Endothelial cell of umbilical vein (primary cell): ENCODE results near the gene GLP1R. TPM values are rescaled to one million over a fixed set of nuclear protein-coding genes. Genes with fewer than 3 reads are reported as not detected.
"Not testable (repeated sequence)": the region's sequence is repeated elsewhere in the genome, so short reads cannot be mapped to it uniquely, and the experiment has no call there.

Experiments used
- BruUV-seq: library from RNA; stranded (reverse); fragments of 400-500 nt; replicated peaks from 2 replicates; lab custom pipeline; 2021; lab: Mats Ljungman, UMichigan
- CTCF ChIA-PET: fragments of 300-600, 350-600 bp; sonication (Branson Sonifier 250); formaldehyde crosslinking; loops from one replicate; lab custom pipeline; 2021; ENCODE audit warnings: antibody characterized with exemption, inconsistent platforms; lab: Charles Lee
- POLR2A ChIA-PET: fragments of 300-600, 350-600 bp; sonication (Branson Sonifier 250); formaldehyde crosslinking; loops from one replicate; lab custom pipeline; 2021; ENCODE audit warnings: antibody characterized with exemption, inconsistent platforms; lab: Charles Lee
- DNase-seq: peaks from one replicate; pipeline ENCODE4 v3.0.0-alpha.2; 2011; ENCODE audit warnings: low read depth, low spot score
- FAIRE-seq: peaks from 2 replicates; lab custom pipeline; 2011; peaks lifted over from hg19 to GRCh38; lab: Jason Lieb, UNC
- H2AFZ ChIP-seq: 2 replicates; pipeline ENCODE4 v1.6.0; 2012; ENCODE audit warnings: low read depth, low read length, control low read depth, inconsistent platforms
- H3K27ac ChIP-seq: 2 replicates; pipeline ENCODE4 v1.5.1; 2011; ENCODE audit warnings: low read depth, mild to moderate bottlenecking, control low read depth, low read length, moderate library complexity; ENCODE audit not compliant: insufficient read depth
- H3K27me3 ChIP-seq, 2 experiments: 2 replicates each; pipeline versions ENCODE4 v1.6.0 to v1.6.1; 2011; ENCODE audit warnings: low read length in 2 of 2, mixed read lengths in 1 of 2; ENCODE audit not compliant: control insufficient read depth in 2 of 2, insufficient read depth in 2 of 2
- H3K36me3 ChIP-seq, 2 experiments: 2 replicates in 1 of 2; 3 replicates in 1 of 2; pipeline ENCODE4 v1.5.1; 2011; ENCODE audit warnings: low read length in 2 of 2, mild to moderate bottlenecking in 1 of 2, moderate library complexity in 1 of 2; ENCODE audit not compliant: control insufficient read depth in 2 of 2, insufficient read depth in 2 of 2; ENCODE audit errors: extremely low read depth in 1 of 2
- H3K4me1 ChIP-seq: 3 replicates; pipeline ENCODE4 v1.5.1; 2011; ENCODE audit warnings: mild to moderate bottlenecking, low read length; ENCODE audit not compliant: control insufficient read depth, insufficient read depth; ENCODE audit errors: extremely low read depth
- H3K4me2 ChIP-seq: 2 replicates; pipeline ENCODE4 v1.6.1; 2011; ENCODE audit warnings: low read length, control low read depth, mixed read lengths; ENCODE audit not compliant: insufficient read depth
- H3K4me3 ChIP-seq, 3 experiments: fragments of 200-600 bp in 1 of 3; sonication (generic), shearing (Covaris generic) in 1 of 3; replicated peaks in 1 of 3; 2 replicates each; pipeline ENCODE4 v1.5.1; 2011 to 2016; ENCODE audit warnings: control low read depth in 3 of 3, low read length in 3 of 3, mild to moderate bottlenecking in 2 of 3, inconsistent platforms in 1 of 3, low read depth in 1 of 3, moderate library complexity in 1 of 3; ENCODE audit not compliant: insufficient read depth in 1 of 3
- H3K79me2 ChIP-seq: 2 replicates; pipeline ENCODE4 v1.6.0; 2012; ENCODE audit warnings: low read length, inconsistent platforms; ENCODE audit not compliant: control insufficient read depth, insufficient read depth
- H3K9ac ChIP-seq: replicated peaks from 2 replicates; pipeline ENCODE3; 2011; ENCODE audit warnings: low read length, control low read depth; ENCODE audit not compliant: insufficient read depth; ENCODE audit errors: extremely low read depth
- H3K9me1 ChIP-seq: replicated peaks from 3 replicates; pipeline ENCODE4 v1.6.0; 2011; ENCODE audit warnings: mild to moderate bottlenecking, low read length; ENCODE audit not compliant: control insufficient read depth, insufficient read depth; ENCODE audit errors: extremely low read depth
- H3K9me3 ChIP-seq: replicated peaks from 2 replicates; pipeline ENCODE4 v1.5.1; 2012; ENCODE audit warnings: low read length, inconsistent platforms; ENCODE audit not compliant: control insufficient read depth, insufficient read depth
- H4K20me1 ChIP-seq: replicated peaks from 2 replicates; pipeline ENCODE3; 2011; ENCODE audit warnings: mild to moderate bottlenecking, low read length; ENCODE audit not compliant: control insufficient read depth, insufficient read depth; ENCODE audit errors: extremely low read depth
- CTCF ChIP-seq, 2 donors: IDR thresholded peaks; 1 replicate in 1 of 2; 2 replicates in 1 of 2; pipeline ENCODE4 v1.5.1; 2011; ENCODE audit warnings: low read length in 2 of 2, mild to moderate bottlenecking in 2 of 2, moderate library complexity in 2 of 2, control low read depth in 1 of 2, inconsistent platforms in 1 of 2, low read depth in 1 of 2; ENCODE audit not compliant: insufficient read depth in 1 of 2; ENCODE audit errors: extremely low read depth in 1 of 2
- EZH2 ChIP-seq: IDR thresholded peaks from 2 replicates; pipeline ENCODE4 v1.6.1; 2012; ENCODE audit warnings: borderline replicate concordance, low read depth, mild to moderate bottlenecking, moderate library complexity, low read length, inconsistent platforms; ENCODE audit not compliant: severe bottlenecking
- FOS ChIP-seq: IDR thresholded peaks from 2 replicates; pipeline ENCODE4 v1.6.1; 2011; ENCODE audit warnings: mild to moderate bottlenecking, low read length, moderate library complexity, borderline replicate concordance; ENCODE audit not compliant: insufficient read depth
- GATA2 ChIP-seq: IDR thresholded peaks from 2 replicates; pipeline ENCODE4 v1.7.0; 2011; ENCODE audit warnings: low read depth, mild to moderate bottlenecking, moderate library complexity, mixed read lengths, low read length; ENCODE audit not compliant: insufficient read length, insufficient read depth
- JUN ChIP-seq: IDR thresholded peaks from 2 replicates; pipeline ENCODE4 v1.6.1; 2011; ENCODE audit warnings: borderline replicate concordance, low read depth; ENCODE audit not compliant: insufficient read length, insufficient read depth
- MAX ChIP-seq: IDR thresholded peaks from 2 replicates; pipeline ENCODE4 v1.6.1; 2011; ENCODE audit not compliant: insufficient read depth, insufficient read length
- MYC ChIP-seq: IDR thresholded peaks from one replicate; pipeline ENCODE4 v1.6.1; 2011; ENCODE audit warnings: mild to moderate bottlenecking, low read depth, low read length
- POLR2A ChIP-seq: IDR thresholded peaks from 2 replicates; pipeline ENCODE4 v1.6.1; 2012; ENCODE audit warnings: low read depth, mild to moderate bottlenecking, control low read depth, low read length
- POLR2AphosphoS5 ChIP-seq: IDR thresholded peaks from 2 replicates; pipeline ENCODE4 v1.6.1; 2012; ENCODE audit warnings: low read depth, mild to moderate bottlenecking, control low read depth, low read length, moderate library complexity; ENCODE audit not compliant: insufficient read depth
- dilution Hi-C: fragments of 300-500 bp; cut with MboI; formaldehyde crosslinking; loops from one replicate; pipeline ENCODE4 v1.15.0; 2019; ENCODE audit warnings: low sequenced_read_pairs; ENCODE audit not compliant: extremely low pct_ligation_motif_present
- intact Hi-C: fragments of 100-400 bp; cut with micrococcal nuclease; formaldehyde crosslinking; loops from one replicate; pipeline ENCODE4 v1.10.0; 2022
- polyA plus RNA-seq, 4 experiments: library from polyadenylated mRNA; depleted of rRNA in 3 of 4; stranded (reverse) in 3 of 4; unstranded in 1 of 4; fragments of >200 nt; gene quantifications; 2 replicates each; pipeline versions ENCODE4 v1.2.1 to v1.2.3, GENCODE V29; 2011 to 2012; ENCODE audit warnings: missing spikeins in 1 of 4
- total RNA-seq: library from RNA; stranded (reverse); gene quantifications from 2 replicates; pipeline ENCODE4 v1.2.3, GENCODE V29; 2021

GLP1R gene
- total and polyA plus RNA-seq, 2 donors (not counting 3 experiments of a cell fraction or from before 2014, with no cell fraction given): not detected

GRCh38 chr6:39130691-39131090 is 82.1 kb downstream of the GLP1R start:
- H3K27me3 ChIP-seq: no peaks in the 10 kb centered on the region
- intact Hi-C loops (no loop called here), dilution Hi-C loops (no loop called here)
- POLR2A ChIA-PET: no interaction called here
- H3K9ac ChIP-seq: no peak overlapping the region
- H3K36me3 ChIP-seq: no peaks in the 10 kb centered on the region
- H3K9me1 ChIP-seq: no peaks in the 10 kb centered on the region
- FAIRE-seq (no peak), DNase-seq (no peak)
- H3K4me3 ChIP-seq: no peak overlapping the region
- no TSS peak for BruUV-seq
- H3K79me2 ChIP-seq: no peaks in the 10 kb centered on the region
- H2AFZ ChIP-seq: no peak overlapping the region
- CTCF ChIA-PET: no interaction called here
- H3K4me1 ChIP-seq: no peaks in the 10 kb centered on the region
- no peaks in the 10 kb centered on the region for H4K20me1 ChIP-seq
- no peak overlapping the region for H3K4me2 ChIP-seq
- no peaks in the 10 kb centered on the region for H3K9me3 ChIP-seq
- no peak overlapping the region for H3K27ac ChIP-seq
- TF ChIP-seq POLR2AphosphoS5 (no peak), MAX (no peak), JUN (no peak), EZH2 (no peak), GATA2 (no peak), FOS (no peak), MYC (no peak), CTCF (IDR thresholded peaks at IDR 0.05; ENCODE audit: extremely low read depth in 1 of 2, insufficient read depth in 1 of 2, low read depth in 1 of 2, low read length in 2 of 2) (no peak), POLR2A (no peak)

GRCh38 chr6:39134761-39135160 is 86.2 kb downstream of the GLP1R start:
- H3K4me2 ChIP-seq, H3K27me3 ChIP-seq, FAIRE-seq, H3K36me3 ChIP-seq, H3K9me1 ChIP-seq, CTCF ChIA-PET, H3K79me2 ChIP-seq, POLR2A ChIA-PET, H3K4me1 ChIP-seq, H3K9ac ChIP-seq, H2AFZ ChIP-seq, H4K20me1 ChIP-seq, DNase-seq, H3K4me3 ChIP-seq, dilution Hi-C loops, BruUV-seq, intact Hi-C loops, H3K9me3 ChIP-seq, H3K27ac ChIP-seq: not testable (repeated sequence)

- FAIRE-seq, H3K36me3 ChIP-seq, H3K9ac ChIP-seq, H3K27me3 ChIP-seq, DNase-seq, H4K20me1 ChIP-seq, H3K9me1 ChIP-seq, H3K79me2 ChIP-seq, H3K9me3 ChIP-seq, dilution Hi-C loops, H3K4me2 ChIP-seq, H2AFZ ChIP-seq, BruUV-seq, H3K27ac ChIP-seq, H3K4me3 ChIP-seq, H3K4me1 ChIP-seq, POLR2A ChIA-PET, intact Hi-C loops: not testable (repeated sequence)
- CTCF ChIA-PET: interaction anchor here (1.5 kb wide), 1 partner anchor 21 kb away, joined by 3 read pairs; the partner anchor contains the start of gene SAYSD1
Observed at GRCh38 chr6:39136207-39136606, 87.6 kb downstream of the GLP1R start.
